ENCODE measurements around the gene ISL2. TPM values are rescaled to one million over a fixed set of nuclear protein-coding genes. Genes with fewer than 3 reads are reported as not detected.

The ISL2 gene
- total and polyA plus RNA-seq, 4 donors: 0.28 to 5.3 (median 2.7) TPM

GRCh38 chr15:76346669-76347481, 10.3 kb downstream of the ISL2 start:
- DNase-seq (ENCODE audit: low read depth in 4 of 6, low spot score in 6 of 6): peak in 2 of 6 donors; percentile 35 to 45
- Histone ChIP-seq H3K27ac (ENCODE audit: low read depth, low read length) (no peak overlapping the region), H3K9me3 (ENCODE audit: control insufficient read depth, insufficient read depth, low read length) (no peaks in the 10 kb centered on the region), H3K36me3 (ENCODE audit: control insufficient read depth, insufficient read depth, low read length) (peaks cover 5% of the 10 kb centered on the region), H3K4me1 (ENCODE audit: control insufficient read depth, insufficient read depth, low read length) (peaks cover 28% of the 10 kb centered on the region), H3K4me3 (ENCODE audit: low read depth, low read length) (peak overlapping the region; percentile 12), H3K27me3 (ENCODE audit: control insufficient read depth, insufficient read depth, low read length) (peaks cover 72% of the 10 kb centered on the region)
- 4% methylated on average over 61 of the region's 74 CpGs for WGBS (ENCODE audit: insufficient coverage)

- Histone ChIP-seq H3K36me3 (ENCODE audit: control insufficient read depth, insufficient read depth, low read length) (peaks cover 5% of the 10 kb centered on the region), H3K9me3 (ENCODE audit: control insufficient read depth, insufficient read depth, low read length) (no peaks in the 10 kb centered on the region), H3K27ac (ENCODE audit: low read depth, low read length) (no peak overlapping the region), H3K27me3 (ENCODE audit: control insufficient read depth, insufficient read depth, low read length) (peaks cover 65% of the 10 kb centered on the region), H3K4me1 (ENCODE audit: control insufficient read depth, insufficient read depth, low read length) (peaks cover 22% of the 10 kb centered on the region), H3K4me3 (ENCODE audit: low read depth, low read length) (no peak overlapping the region)
- 67% methylated on average over 6 of the region's 13 CpGs for WGBS (ENCODE audit: insufficient coverage)
- DNase-seq (ENCODE audit: low read depth in 4 of 6, low spot score in 6 of 6): no peak
These were observed 11.0 kb downstream of the ISL2 start for GRCh38 chr15:76347482-76348055.

GRCh38 chr15:76349301-76350070, 12.9 kb downstream of the ISL2 start:
- peaks cover 47% of the 10 kb centered on the region for H3K27me3 ChIP-seq (ENCODE audit: control insufficient read depth, insufficient read depth, low read length)
- no peak overlapping the region for H3K4me3 ChIP-seq (ENCODE audit: low read depth, low read length)
- H3K9me3 ChIP-seq (ENCODE audit: control insufficient read depth, insufficient read depth, low read length): no peaks in the 10 kb centered on the region
- peaks cover 16% of the 10 kb centered on the region for H3K4me1 ChIP-seq (ENCODE audit: control insufficient read depth, insufficient read depth, low read length)
- peaks cover 8% of the 10 kb centered on the region for H3K36me3 ChIP-seq (ENCODE audit: control insufficient read depth, insufficient read depth, low read length)
- WGBS (ENCODE audit: insufficient coverage): no CpG with 5 or more reads among the region's 1 CpG
- H3K27ac ChIP-seq (ENCODE audit: low read depth, low read length): no peak overlapping the region
- DNase-seq (ENCODE audit: low read depth in 4 of 6, low spot score in 6 of 6): no peak

- Histone ChIP-seq H3K27me3 (ENCODE audit: control insufficient read depth, insufficient read depth, low read length) (peaks cover 12% of the 10 kb centered on the region), H3K4me3 (ENCODE audit: low read depth, low read length) (no peak overlapping the region), H3K27ac (ENCODE audit: low read depth, low read length) (no peak overlapping the region), H3K9me3 (ENCODE audit: control insufficient read depth, insufficient read depth, low read length) (no peaks in the 10 kb centered on the region), H3K36me3 (ENCODE audit: control insufficient read depth, insufficient read depth, low read length) (peaks cover 3% of the 10 kb centered on the region), H3K4me1 (ENCODE audit: control insufficient read depth, insufficient read depth, low read length) (no peaks in the 10 kb centered on the region)
- WGBS (ENCODE audit: insufficient coverage): no CpG with 5 or more reads among the region's 1 CpG
- no peak for DNase-seq (ENCODE audit: low read depth in 4 of 6, low spot score in 6 of 6)
These were observed 16.5 kb downstream of the ISL2 start for GRCh38 chr15:76353023-76353577.

GRCh38 chr15:76353903-76354302, 17.3 kb downstream of the ISL2 start:
- Histone ChIP-seq H3K4me1 (ENCODE audit: control insufficient read depth, insufficient read depth, low read length) (no peaks in the 10 kb centered on the region), H3K9me3 (ENCODE audit: control insufficient read depth, insufficient read depth, low read length) (no peaks in the 10 kb centered on the region), H3K27ac (ENCODE audit: low read depth, low read length) (no peak overlapping the region), H3K27me3 (ENCODE audit: control insufficient read depth, insufficient read depth, low read length) (peaks cover 8% of the 10 kb centered on the region), H3K4me3 (ENCODE audit: low read depth, low read length) (no peak overlapping the region), H3K36me3 (ENCODE audit: control insufficient read depth, insufficient read depth, low read length) (peaks cover 3% of the 10 kb centered on the region)
- DNase-seq (ENCODE audit: low read depth in 4 of 6, low spot score in 6 of 6): no peak
- 90% methylated on average over 5 of the region's 10 CpGs for WGBS (ENCODE audit: insufficient coverage)

- DNase-seq (ENCODE audit: low read depth in 4 of 6, low spot score in 6 of 6): no peak
- no peaks in the 10 kb centered on the region for H3K4me1 ChIP-seq (ENCODE audit: control insufficient read depth, insufficient read depth, low read length)
- WGBS (ENCODE audit: insufficient coverage): no CpG with 5 or more reads among the region's 3 CpGs
- peaks cover 3% of the 10 kb centered on the region for H3K36me3 ChIP-seq (ENCODE audit: control insufficient read depth, insufficient read depth, low read length)
- no peak overlapping the region for H3K27ac ChIP-seq (ENCODE audit: low read depth, low read length)
- no peaks in the 10 kb centered on the region for H3K27me3 ChIP-seq (ENCODE audit: control insufficient read depth, insufficient read depth, low read length)
- no peak overlapping the region for H3K4me3 ChIP-seq (ENCODE audit: low read depth, low read length)
- no peaks in the 10 kb centered on the region for H3K9me3 ChIP-seq (ENCODE audit: control insufficient read depth, insufficient read depth, low read length)
These were observed 18.4 kb downstream of the ISL2 start for GRCh38 chr15:76354823-76355440.

GRCh38 chr15:76358453-76358852, 21.9 kb downstream of the ISL2 start:
- WGBS (ENCODE audit: insufficient coverage): 100% methylated on average over 1 of the region's 3 CpGs
- no peak overlapping the region for H3K27ac ChIP-seq (ENCODE audit: low read depth, low read length)
- H3K27me3 ChIP-seq (ENCODE audit: control insufficient read depth, insufficient read depth, low read length): no peaks in the 10 kb centered on the region
- H3K9me3 ChIP-seq (ENCODE audit: control insufficient read depth, insufficient read depth, low read length): no peaks in the 10 kb centered on the region
- no peak overlapping the region for H3K4me3 ChIP-seq (ENCODE audit: low read depth, low read length)
- peaks cover 3% of the 10 kb centered on the region for H3K36me3 ChIP-seq (ENCODE audit: control insufficient read depth, insufficient read depth, low read length)
- H3K4me1 ChIP-seq (ENCODE audit: control insufficient read depth, insufficient read depth, low read length): no peaks in the 10 kb centered on the region
- no peak for DNase-seq (ENCODE audit: low read depth in 4 of 6, low spot score in 6 of 6)

- no peaks in the 10 kb centered on the region for H3K9me3 ChIP-seq (ENCODE audit: control insufficient read depth, insufficient read depth, low read length)
- H3K4me1 ChIP-seq (ENCODE audit: control insufficient read depth, insufficient read depth, low read length): no peaks in the 10 kb centered on the region
- no peak overlapping the region for H3K4me3 ChIP-seq (ENCODE audit: low read depth, low read length)
- H3K36me3 ChIP-seq (ENCODE audit: control insufficient read depth, insufficient read depth, low read length): no peaks in the 10 kb centered on the region
- H3K27ac ChIP-seq (ENCODE audit: low read depth, low read length): no peak overlapping the region
- WGBS (ENCODE audit: insufficient coverage): 84% methylated on average over 3 of the region's 3 CpGs
- H3K27me3 ChIP-seq (ENCODE audit: control insufficient read depth, insufficient read depth, low read length): no peaks in the 10 kb centered on the region
- DNase-seq (ENCODE audit: low read depth in 4 of 6, low spot score in 6 of 6): no peak
These were observed 22.6 kb downstream of the ISL2 start for GRCh38 chr15:76359152-76359551.

- DNase-seq (ENCODE audit: low read depth in 4 of 6, low spot score in 6 of 6): no peak
- H3K9me3 ChIP-seq (ENCODE audit: control insufficient read depth, insufficient read depth, low read length): no peaks in the 10 kb centered on the region
- H3K4me1 ChIP-seq (ENCODE audit: control insufficient read depth, insufficient read depth, low read length): no peaks in the 10 kb centered on the region
- H3K36me3 ChIP-seq (ENCODE audit: control insufficient read depth, insufficient read depth, low read length): no peaks in the 10 kb centered on the region
- WGBS (ENCODE audit: insufficient coverage): 94% methylated on average over 3 of the region's 3 CpGs
- H3K27me3 ChIP-seq (ENCODE audit: control insufficient read depth, insufficient read depth, low read length): no peaks in the 10 kb centered on the region
- H3K27ac ChIP-seq (ENCODE audit: low read depth, low read length): no peak overlapping the region
- no peak overlapping the region for H3K4me3 ChIP-seq (ENCODE audit: low read depth, low read length)
These were observed 23.8 kb downstream of the ISL2 start for GRCh38 chr15:76360416-76360815.

Measured in spinal cord (tissue), 10 donors.